T-helper 1 cell treated with Interleukin-12 subunit alpha and Interleukin-12 subunit beta and Interleukin-4 antibody, amounts not matched to agents 30 ng/mL and 1 ng/mL, for 36 hours (primary cell): ENCODE measurements around the gene TSNAX. TPM values are rescaled to one million over a fixed set of nuclear protein-coding genes. Genes with fewer than 3 reads are reported as not detected.

Experiments
- intact Hi-C: fragments of 100-400 bp; cut with micrococcal nuclease; formaldehyde crosslinking; loops from one replicate; pipeline ENCODE4 v1.15.1; 2024
- total RNA-seq: library from RNA; stranded (reverse); gene quantifications from 2 replicates; pipeline ENCODE4 v1.2.3, GENCODE V29; 2022

Gene TSNAX
- total RNA-seq, 1 donor from 2014 or later, result 39.2 TPM

DNA sequence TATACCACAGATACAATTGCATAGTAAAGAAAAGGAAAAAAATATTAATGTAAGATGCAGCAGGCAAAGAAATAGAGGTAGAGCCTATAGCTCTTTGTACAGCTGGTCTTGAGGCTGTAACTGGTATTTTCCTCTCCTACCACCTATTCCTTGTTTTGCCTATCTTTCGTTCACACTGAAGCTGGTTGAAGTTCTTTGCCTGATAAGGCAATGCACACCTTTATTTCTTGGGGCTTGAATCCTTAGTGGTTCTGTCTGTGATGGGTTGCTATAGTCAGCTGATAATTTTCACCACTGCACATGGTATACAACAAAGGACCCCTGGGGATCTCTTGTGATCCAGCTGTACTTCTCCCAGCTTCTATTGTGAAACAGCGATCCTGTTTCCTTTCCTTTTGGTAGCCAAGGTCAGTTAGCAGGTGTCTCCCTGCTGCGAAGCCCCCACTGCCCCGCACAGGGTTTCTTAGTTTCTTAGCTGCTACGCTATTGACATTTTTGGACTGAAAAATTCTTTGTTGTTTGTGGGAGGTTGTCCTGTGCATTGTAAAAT lies 9.9 kb upstream of the TSNAX start:
- intact Hi-C loops, result no loop called here

DNA sequence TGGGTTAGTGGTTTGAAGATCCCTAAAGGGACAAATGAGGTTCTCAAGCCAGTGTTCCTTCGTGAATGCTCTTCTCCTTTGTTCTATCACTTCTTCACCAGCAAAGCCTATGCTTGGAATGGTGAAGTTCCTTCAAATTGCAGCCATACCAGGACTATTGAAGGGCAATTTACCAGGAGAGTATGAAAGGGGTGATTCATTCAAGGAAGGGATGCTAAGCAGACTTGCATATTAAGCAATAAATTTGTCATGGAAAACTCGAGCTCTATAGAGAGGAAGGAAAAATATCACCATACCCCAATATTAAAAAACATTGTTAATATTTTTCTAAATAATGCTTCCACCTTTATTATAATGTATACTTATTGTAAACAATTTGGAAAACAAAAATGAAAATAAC lies 9.3 kb upstream of the TSNAX start:
- intact Hi-C loops, result no loop called here

GRCh38 chr1:231522038-231522437 lies 6.4 kb upstream of the TSNAX start:
- intact Hi-C loops, result loop anchor here (10.0 kb wide), 2 partner anchors 657 to 1897 kb away; partner anchors contain the start of genes C1orf198, TAF5L and URB2

DNA sequence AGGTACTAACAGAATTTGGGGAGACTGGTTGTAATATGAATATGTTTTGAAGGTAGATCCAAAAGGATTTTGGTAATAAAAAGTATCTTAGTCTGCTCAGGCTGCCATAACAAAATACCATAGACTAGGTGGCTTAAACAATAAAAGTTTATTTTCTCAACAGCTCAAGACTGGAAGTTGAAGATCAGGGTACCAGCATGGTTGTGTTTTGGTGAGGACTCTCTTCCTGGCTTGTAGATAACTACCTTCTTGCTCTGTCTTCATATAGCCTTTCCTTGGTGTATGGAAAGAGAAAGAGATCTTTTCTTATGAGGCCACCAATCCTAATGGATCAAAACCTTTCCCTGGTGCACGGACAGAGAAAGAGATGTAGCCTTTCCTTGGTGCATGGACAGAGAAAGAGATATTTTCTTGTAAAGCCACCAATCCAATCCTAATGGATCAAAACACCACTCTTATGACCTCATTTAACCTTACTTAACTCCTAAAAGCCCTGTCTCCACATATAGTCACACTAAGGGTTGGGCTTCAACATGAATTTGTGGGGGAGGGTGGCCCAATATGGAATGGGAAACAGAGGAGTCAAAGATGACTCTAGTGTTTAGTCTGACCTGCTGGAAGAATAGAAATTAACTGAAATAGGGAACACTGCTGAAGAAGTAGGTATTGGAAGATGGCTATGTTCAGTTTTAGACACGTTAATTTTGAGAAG lies 5.4 kb upstream of the TSNAX start:
- intact Hi-C loops, result loop anchor here (10.0 kb wide), 2 partner anchors 658 to 1898 kb away; partner anchors contain the start of genes C1orf198, TAF5L and URB2

DNA sequence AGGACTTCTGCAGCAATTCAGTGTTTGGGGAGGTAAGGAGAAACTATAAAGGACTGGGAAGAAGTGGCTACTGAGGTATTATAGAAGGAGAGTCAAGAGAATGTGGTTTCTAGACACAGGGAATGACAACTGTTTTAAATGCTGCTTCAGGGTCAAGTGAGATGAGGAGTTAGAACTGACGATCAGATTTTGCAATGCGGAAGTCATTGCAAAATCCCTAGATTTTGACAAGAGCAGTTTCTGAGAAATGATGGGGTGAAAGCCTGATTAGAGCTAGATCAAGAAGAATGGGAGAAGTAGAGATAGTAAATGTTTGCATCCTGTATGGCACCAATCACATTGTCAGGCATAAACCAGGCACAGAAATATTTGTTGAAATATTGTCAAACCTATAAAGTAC lies 4.7 kb upstream of the TSNAX start:
- intact Hi-C loops, result loop anchor here (10.0 kb wide), 2 partner anchors 659 to 1899 kb away; partner anchors contain the start of genes C1orf198, TAF5L and URB2

GRCh38 chr1:231526536-231526935 lies 1.9 kb upstream of the TSNAX start:
- intact Hi-C loops, result loop anchor here (5.0 to 10.0 kb wide), 4 partner anchors 489 to 1902 kb away; partner anchors contain the start of genes C1orf198, NTPCR, TAF5L and URB2

GRCh38 chr1:231527586-231528171 lies 790 bp upstream of the TSNAX start:
- intact Hi-C loops, result loop anchor here (1.0 to 10.0 kb wide), 16 partner anchors 23 to 1903 kb away; partner anchors contain the start of genes C1orf198, COG2, DISC1 and EGLN1

DNA sequence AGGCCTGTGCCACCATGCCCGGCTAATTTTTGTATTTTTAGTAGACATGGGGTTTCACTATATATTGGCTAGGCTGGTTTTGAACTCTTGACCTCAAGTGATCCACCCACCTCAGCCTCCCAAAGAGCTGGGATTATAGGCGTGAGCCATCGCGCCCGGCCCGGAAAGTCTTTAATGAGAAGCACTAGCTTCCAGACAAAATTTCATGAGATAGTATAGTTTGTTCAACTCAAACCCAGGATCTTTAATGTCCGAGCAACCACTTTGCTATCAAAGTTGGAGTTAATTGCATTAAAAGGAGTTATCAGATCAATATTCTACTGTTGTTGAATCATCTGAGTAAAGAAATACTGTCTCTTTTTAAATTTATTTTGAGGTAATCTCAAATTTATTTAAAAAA lies 4.8 kb downstream of the TSNAX start:
- intact Hi-C loops, result no loop called here

- intact Hi-C loops, result no loop called here
Observed at GRCh38 chr1:231534703-231535159, 6.3 kb downstream of the TSNAX start.

DNA sequence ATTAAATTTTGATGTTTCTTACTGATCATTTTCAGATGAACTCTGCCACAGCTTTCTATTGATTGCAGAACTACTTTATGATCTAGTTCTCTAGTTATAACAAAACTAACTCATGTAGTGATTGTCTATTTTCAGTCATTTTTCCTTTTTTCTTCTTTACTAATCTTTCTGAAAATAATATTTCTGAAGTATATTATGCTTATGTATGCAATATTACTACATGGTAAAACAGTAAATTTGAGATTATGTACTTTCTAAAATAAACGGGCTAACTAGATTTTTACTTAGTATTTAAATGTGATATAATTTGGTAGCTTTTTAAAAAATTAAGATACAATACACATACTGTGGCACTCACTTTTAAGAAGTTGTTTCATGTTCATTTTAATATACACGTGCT lies 7.6 kb downstream of the TSNAX start:
- intact Hi-C loops, result no loop called here

GRCh38 chr1:231540847-231541246 lies 12.4 kb downstream of the TSNAX start:
- intact Hi-C loops, result no loop called here

DNA sequence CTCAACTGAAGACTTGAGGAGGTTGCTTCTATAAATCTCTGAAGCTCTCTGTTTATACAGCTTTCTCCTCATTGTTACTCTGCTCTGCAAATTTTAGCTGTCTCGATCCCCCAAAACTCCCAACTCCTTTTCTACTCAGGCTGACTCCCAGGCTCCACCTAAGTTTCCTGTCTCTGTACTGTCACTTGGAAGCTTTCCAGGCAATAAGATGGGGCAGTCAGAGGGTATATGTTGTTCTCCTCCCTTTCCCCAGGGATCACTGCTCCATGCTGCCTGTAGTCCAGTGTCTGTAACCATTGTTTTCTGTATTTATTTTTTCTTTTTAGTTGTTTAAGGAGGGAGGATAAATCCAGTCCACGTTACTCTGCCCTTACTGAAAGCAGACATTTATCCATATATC lies 13.4 kb downstream of the TSNAX start:
- intact Hi-C loops, result no loop called here

- intact Hi-C loops, result no loop called here
Observed at GRCh38 chr1:231544943-231545592, 16.6 kb downstream of the TSNAX start.

DNA sequence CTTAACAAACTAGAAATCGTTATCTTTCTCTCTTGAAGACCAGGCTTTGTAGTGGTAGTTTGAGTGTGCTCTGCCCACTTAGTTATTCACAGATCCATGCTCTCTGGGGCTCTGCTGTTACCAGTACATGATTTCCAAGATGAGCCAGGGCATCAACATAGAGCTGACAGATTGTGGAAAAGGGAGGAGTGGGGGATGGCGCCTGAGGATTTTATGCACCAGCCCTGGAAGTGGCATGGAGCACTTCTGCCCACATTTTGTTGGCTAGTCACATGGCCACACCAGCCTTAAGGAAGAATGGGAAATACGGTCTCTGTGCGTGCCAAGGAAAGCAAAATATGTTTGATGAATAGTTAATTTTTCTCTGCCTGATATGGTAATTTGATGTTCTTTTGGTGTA lies 18.2 kb downstream of the TSNAX start:
- intact Hi-C loops, result no loop called here

DNA sequence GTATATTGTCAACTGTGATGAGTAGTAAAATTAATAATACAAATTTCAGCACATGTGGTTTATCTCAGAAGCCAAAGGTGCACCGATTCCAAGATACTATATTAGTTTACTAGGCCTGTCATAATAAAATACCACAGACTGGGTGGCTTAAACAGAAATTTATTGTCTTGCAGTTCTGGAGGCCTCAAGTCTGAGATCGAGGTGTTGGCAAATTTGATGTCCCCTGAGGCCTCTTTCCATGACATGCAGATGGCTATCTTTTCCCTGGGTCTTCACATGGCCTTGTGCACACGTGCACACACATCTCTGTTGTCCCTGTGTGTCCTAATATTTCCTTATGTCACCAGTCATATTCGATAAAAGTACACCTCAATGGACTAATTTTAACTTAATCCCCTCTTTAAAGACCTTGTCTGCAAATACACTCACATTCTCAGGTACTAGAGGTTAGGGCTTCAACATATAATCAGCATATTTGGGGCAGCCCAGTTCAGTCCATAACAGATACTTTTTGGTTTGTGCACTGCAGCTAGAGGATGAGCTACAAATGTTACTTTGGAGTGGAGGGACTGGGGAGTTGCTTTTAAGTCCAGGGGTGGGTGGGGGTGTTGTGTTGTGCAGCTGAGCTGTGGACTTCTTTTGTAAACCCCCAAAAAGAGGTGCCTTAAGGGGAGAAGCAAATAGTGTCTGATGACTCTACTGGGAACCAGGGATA lies 21.4 kb downstream of the TSNAX start:
- intact Hi-C loops, result loop anchor here (1.0 to 2.0 kb wide), 2 partner anchors 21 to 192 kb away; partner anchors contain the start of gene TSNAX

GRCh38 chr1:231550448-231550781 lies 21.9 kb downstream of the TSNAX start:
- intact Hi-C loops, result loop anchor here (1.0 to 2.0 kb wide), 2 partner anchors 22 to 192 kb away; partner anchors contain the start of gene TSNAX

DNA sequence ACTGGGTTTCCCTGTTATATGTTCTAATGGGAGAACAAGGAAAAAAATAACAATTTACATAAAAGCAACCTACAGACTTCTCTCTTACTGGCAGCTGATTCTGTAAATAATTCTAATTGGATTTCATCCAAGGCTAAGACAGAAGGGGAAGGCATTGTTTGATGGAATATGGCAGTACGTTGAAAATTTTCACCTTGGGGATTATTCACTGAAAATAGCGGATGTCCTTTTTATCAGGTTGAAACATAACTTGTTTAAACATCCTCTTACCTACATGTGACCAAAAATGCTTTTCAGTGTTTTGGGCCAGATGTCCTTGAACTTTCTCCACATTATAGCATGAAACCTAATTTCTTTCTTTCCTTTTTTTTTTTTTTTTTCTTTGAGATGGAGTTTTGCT lies 24.9 kb downstream of the TSNAX start:
- intact Hi-C loops, result no loop called here

- intact Hi-C loops, result no loop called here
Observed at GRCh38 chr1:231554969-231555368, 26.5 kb downstream of the TSNAX start.

GRCh38 chr1:231557411-231557810 lies 28.9 kb downstream of the TSNAX start:
- intact Hi-C loops, result no loop called here

GRCh38 chr1:231557898-231558707 lies 29.6 kb downstream of the TSNAX start:
- intact Hi-C loops, result no loop called here
